ENCODE results near the gene SLC35B1. TPM values are rescaled to one million over a fixed set of nuclear protein-coding genes. Genes with fewer than 3 reads are reported as not detected.

SLC35B1 gene
- total and polyA plus RNA-seq, 2 donors (not counting 3 experiments of a cell fraction or from before 2014, with no cell fraction given) = 87.0 to 142 TPM

GRCh38 chr17:49696233-49696761, 11.5 kb downstream of the SLC35B1 start:
- POLR2A ChIA-PET = no interaction called here

More at GRCh38 chr17:49696233-49696761, 11.5 kb downstream of the SLC35B1 start:
- dilution Hi-C loops (cut with MboI; ENCODE audit: extremely low pct_ligation_motif_present, low sequenced_read_pairs) (no loop called here), intact Hi-C loops (cut with micrococcal nuclease) (no loop called here)
- DNase-seq (ENCODE audit: low read depth, low spot score) (no peak), FAIRE-seq (no peak)
- Histone ChIP-seq H3K27ac (ENCODE audit: insufficient read depth, low read depth, low read length) (no peak overlapping the region), H4K20me1 (replicated peaks; ENCODE audit: control insufficient read depth, extremely low read depth, insufficient read depth, low read length) (no peaks in the 10 kb centered on the region), H3K9me3 (replicated peaks; ENCODE audit: control insufficient read depth, insufficient read depth, low read length) (no peaks in the 10 kb centered on the region), H3K4me1 (ENCODE audit: control insufficient read depth, extremely low read depth, insufficient read depth, low read length) (peaks cover 9% of the 10 kb centered on the region), H2AFZ (ENCODE audit: low read depth, low read length) (no peak overlapping the region), H3K4me3 (replicated peaks in 1 of 3; ENCODE audit: insufficient read depth in 1 of 3, low read depth in 1 of 3, low read length in 3 of 3) (no peak overlapping the region), H3K4me2 (ENCODE audit: insufficient read depth, low read length) (no peak overlapping the region), H3K36me3 (ENCODE audit: control insufficient read depth in 2 of 2, extremely low read depth in 1 of 2, insufficient read depth in 2 of 2, low read length in 2 of 2) (peaks cover 0 to 9% of the 10 kb centered on the region in 2 experiments), H3K9ac (replicated peaks; ENCODE audit: extremely low read depth, insufficient read depth, low read length) (no peak overlapping the region), H3K79me2 (ENCODE audit: control insufficient read depth, insufficient read depth, low read length) (no peaks in the 10 kb centered on the region), H3K27me3 (ENCODE audit: control insufficient read depth in 2 of 2, insufficient read depth in 2 of 2, low read length in 2 of 2) (no peaks in the 10 kb centered on the region), H3K9me1 (replicated peaks; ENCODE audit: control insufficient read depth, extremely low read depth, insufficient read depth, low read length) (no peaks in the 10 kb centered on the region)
- no peak for TF ChIP-seq FOS (IDR thresholded peaks at IDR 0.05; ENCODE audit: borderline replicate concordance, insufficient read depth, low read length)
- no peak for TF ChIP-seq POLR2A (IDR thresholded peaks at IDR 0.05; ENCODE audit: low read depth, low read length)
- no peak for TF ChIP-seq MYC (IDR thresholded peaks at IDR 0.05; ENCODE audit: low read depth, low read length)
- no peak for TF ChIP-seq MAX (IDR thresholded peaks at IDR 0.05; ENCODE audit: insufficient read depth, insufficient read length)
- no peak for TF ChIP-seq EZH2 (IDR thresholded peaks at IDR 0.05; ENCODE audit: borderline replicate concordance, low read depth, low read length, severe bottlenecking)
- TF ChIP-seq JUN (IDR thresholded peaks at IDR 0.05; ENCODE audit: borderline replicate concordance, insufficient read depth, insufficient read length, low read depth) = no peak
- TF ChIP-seq GATA2 (IDR thresholded peaks at IDR 0.05; ENCODE audit: insufficient read depth, insufficient read length, low read depth, low read length) = no peak
- no peak for TF ChIP-seq CTCF (IDR thresholded peaks at IDR 0.05; ENCODE audit: extremely low read depth in 1 of 2, insufficient read depth in 1 of 2, low read depth in 1 of 2, low read length in 2 of 2)
- TF ChIP-seq POLR2AphosphoS5 (IDR thresholded peaks at IDR 0.05; ENCODE audit: insufficient read depth, low read depth, low read length) = no peak
- CTCF ChIA-PET = interaction anchor here (0.8 to 24.3 kb wide), 21 partner anchors 8 to 302 kb away, joined by 3 to 786 read pairs (median 5); partner anchors contain the start of genes NXPH3 and SLC35B1
- no TSS peak for BruUV-seq (replicated peaks)

All from endothelial cell of umbilical vein (primary cell).